ENCODE data around the gene ITFG1.

Gene ITFG1

GRCh38 chr16:47413041-47413440 is 47.8 kb downstream of the ITFG1 start:
- TF ChIP-seq CTCF (IDR thresholded peaks at IDR 0.05; ENCODE audit: borderline replicate concordance, insufficient read depth, low read depth, low read length), result no peak

GRCh38 chr16:47408491-47408890 is 52.4 kb downstream of the ITFG1 start:
- no peak overlapping the region for H3K4me3 ChIP-seq (ENCODE audit: low read depth, low read length)
- no peak for TF ChIP-seq CTCF (IDR thresholded peaks at IDR 0.05; ENCODE audit: borderline replicate concordance, insufficient read depth, low read depth, low read length)

More at GRCh38 chr16:47413041-47413440, 47.8 kb downstream of the ITFG1 start:
- no peak overlapping the region for H3K4me3 ChIP-seq (ENCODE audit: low read depth, low read length)

- TF ChIP-seq CTCF (IDR thresholded peaks at IDR 0.05; ENCODE audit: borderline replicate concordance, insufficient read depth, low read depth, low read length), result no peak
- H3K4me3 ChIP-seq (ENCODE audit: low read depth, low read length), result no peak overlapping the region
Measured at GRCh38 chr16:47395733-47396498, 64.9 kb downstream of the ITFG1 start.

- H3K4me3 ChIP-seq (ENCODE audit: low read depth, low read length), result no peak overlapping the region
- TF ChIP-seq CTCF (IDR thresholded peaks at IDR 0.05; ENCODE audit: borderline replicate concordance, insufficient read depth, low read depth, low read length), result no peak
Measured at GRCh38 chr16:47392081-47392480, 68.8 kb downstream of the ITFG1 start.

- TF ChIP-seq CTCF (IDR thresholded peaks at IDR 0.05; ENCODE audit: borderline replicate concordance, insufficient read depth, low read depth, low read length), result no peak
- no peak overlapping the region for H3K4me3 ChIP-seq (ENCODE audit: low read depth, low read length)
Measured at GRCh38 chr16:47388705-47389104, 72.2 kb downstream of the ITFG1 start.

GRCh38 chr16:47387026-47387734 is 73.7 kb downstream of the ITFG1 start:
- no peak for TF ChIP-seq CTCF (IDR thresholded peaks at IDR 0.05; ENCODE audit: borderline replicate concordance, insufficient read depth, low read depth, low read length)
- no peak overlapping the region for H3K4me3 ChIP-seq (ENCODE audit: low read depth, low read length)

Data from GM12875 (cell line).